ENCODE measurements around the gene APOBEC2.

DNA sequence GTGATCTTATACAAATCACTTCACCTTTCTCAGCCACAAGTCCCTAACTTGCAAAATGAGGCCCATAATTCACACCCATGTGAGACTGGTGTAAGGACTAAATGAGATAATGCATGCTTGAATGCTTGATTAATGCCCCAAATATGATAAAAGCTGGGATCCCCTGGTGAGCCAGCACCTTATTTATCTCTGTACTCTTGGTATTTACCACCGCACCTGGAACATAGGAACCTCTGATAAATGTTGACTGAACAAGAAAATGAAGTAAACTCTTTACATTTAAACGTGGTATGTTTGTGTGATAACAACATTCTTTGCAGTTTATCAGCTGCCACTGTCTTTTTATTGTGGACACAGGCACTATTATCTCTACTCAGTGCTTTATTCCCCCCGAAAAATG lies 2.5 kb upstream of the APOBEC2 start:
- TF ChIP-seq, protein P1, sequence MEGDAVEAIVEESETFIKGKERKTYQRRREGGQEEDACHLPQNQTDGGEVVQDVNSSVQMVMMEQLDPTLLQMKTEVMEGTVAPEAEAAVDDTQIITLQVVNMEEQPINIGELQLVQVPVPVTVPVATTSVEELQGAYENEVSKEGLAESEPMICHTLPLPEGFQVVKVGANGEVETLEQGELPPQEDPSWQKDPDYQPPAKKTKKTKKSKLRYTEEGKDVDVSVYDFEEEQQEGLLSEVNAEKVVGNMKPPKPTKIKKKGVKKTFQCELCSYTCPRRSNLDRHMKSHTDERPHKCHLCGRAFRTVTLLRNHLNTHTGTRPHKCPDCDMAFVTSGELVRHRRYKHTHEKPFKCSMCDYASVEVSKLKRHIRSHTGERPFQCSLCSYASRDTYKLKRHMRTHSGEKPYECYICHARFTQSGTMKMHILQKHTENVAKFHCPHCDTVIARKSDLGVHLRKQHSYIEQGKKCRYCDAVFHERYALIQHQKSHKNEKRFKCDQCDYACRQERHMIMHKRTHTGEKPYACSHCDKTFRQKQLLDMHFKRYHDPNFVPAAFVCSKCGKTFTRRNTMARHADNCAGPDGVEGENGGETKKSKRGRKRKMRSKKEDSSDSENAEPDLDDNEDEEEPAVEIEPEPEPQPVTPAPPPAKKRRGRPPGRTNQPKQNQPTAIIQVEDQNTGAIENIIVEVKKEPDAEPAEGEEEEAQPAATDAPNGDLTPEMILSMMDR (conservative IDR thresholded peaks at IDR 0.05; ENCODE audit: low read length): no peak
- TF ChIP-seq EZH2phosphoT487 (IDR thresholded peaks at IDR 0.05; ENCODE audit: borderline replicate concordance): no peak

Measured in Loucy (cell line).